RWPE2 (cell line): ENCODE data around the gene BCO2.
A peak's percentile ranks its signal among the peaks of the same experiment; 100 is the strongest.

Source experiments
- ATAC-seq: fragments of 200-7000 bp; cut with Tn5 transposase; 3 replicates; pipeline ENCODE4 v1.9.1; 2021; ENCODE audit warnings: low read depth
- DNase-seq: peaks from one replicate; pipeline ENCODE4 v3.0.0-alpha.2; 2020; ENCODE audit warnings: low spot score
- H3K27ac ChIP-seq: fragments of 450-650 bp; 2 replicates; pipeline ENCODE4 v1.5.1; 2017; ENCODE audit warnings: mild to moderate bottlenecking; ENCODE audit not compliant: poor library complexity, severe bottlenecking
- H3K27me3 ChIP-seq: fragments of 250-450 bp; sonication (Bioruptor Pico); 2 replicates; pipeline ENCODE4 v1.5.1; 2021; ENCODE audit warnings: mild to moderate bottlenecking, moderate library complexity; ENCODE audit not compliant: insufficient read depth, poor library complexity, severe bottlenecking
- H3K36me3 ChIP-seq: fragments of 250-450 bp; sonication (Bioruptor Pico); 2 replicates; pipeline ENCODE4 v1.5.1; 2020; ENCODE audit warnings: low read depth, mild to moderate bottlenecking, moderate library complexity
- H3K4me1 ChIP-seq: fragments of 250-450 bp; sonication (Bioruptor Pico); 2 replicates; pipeline ENCODE4 v1.5.1; 2021; ENCODE audit warnings: mild to moderate bottlenecking, moderate library complexity; ENCODE audit not compliant: insufficient read depth, poor library complexity, severe bottlenecking
- H3K4me3 ChIP-seq: fragments of 250-450 bp; sonication (Bioruptor Pico); 2 replicates; pipeline ENCODE4 v1.5.1; 2021; ENCODE audit warnings: mild to moderate bottlenecking, moderate library complexity; ENCODE audit not compliant: severe bottlenecking
- H3K9me3 ChIP-seq: fragments of 250-450 bp; sonication (Bioruptor Pico); 2 replicates; pipeline ENCODE4 v1.5.1; 2021; ENCODE audit warnings: mild to moderate bottlenecking, moderate library complexity; ENCODE audit not compliant: severe bottlenecking
- TF ChIP-seq, protein P1 (sequence below): fragments of 450-650 bp; IDR thresholded peaks from one replicate; pipeline ENCODE4 v1.5.1; 2017; ENCODE audit warnings: mild to moderate bottlenecking, moderate library complexity; ENCODE audit not compliant: poor library complexity, severe bottlenecking

The BCO2 gene

DNA sequence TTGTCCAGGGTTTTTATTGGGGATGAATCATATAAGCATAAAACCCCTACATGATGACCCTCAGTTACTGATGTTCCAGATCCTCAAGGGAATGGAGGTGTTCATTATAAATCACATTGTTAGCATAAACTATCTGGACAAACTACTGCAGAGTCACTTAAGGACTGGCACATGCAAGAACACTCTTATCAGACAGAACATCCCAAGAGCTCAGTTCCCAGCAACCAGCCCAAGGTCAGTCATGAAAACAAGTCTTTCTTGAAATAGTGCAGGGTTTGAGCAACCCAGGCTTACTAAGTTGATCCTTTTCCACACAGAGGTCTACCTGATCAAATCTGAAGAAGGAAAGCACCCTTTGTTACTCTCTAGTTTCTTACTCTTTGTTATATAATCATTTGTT, 37.4 kb downstream of the BCO2 start:
- Histone ChIP-seq H3K27me3 (no peaks in the 10 kb centered on the region), H3K9me3 (no peaks in the 10 kb centered on the region), H3K4me1 (peaks cover 22% of the 10 kb centered on the region), H3K36me3 (no peaks in the 10 kb centered on the region), H3K4me3 (no peak overlapping the region), H3K27ac (peak overlapping the region; percentile 36)
- TF ChIP-seq, protein P1, sequence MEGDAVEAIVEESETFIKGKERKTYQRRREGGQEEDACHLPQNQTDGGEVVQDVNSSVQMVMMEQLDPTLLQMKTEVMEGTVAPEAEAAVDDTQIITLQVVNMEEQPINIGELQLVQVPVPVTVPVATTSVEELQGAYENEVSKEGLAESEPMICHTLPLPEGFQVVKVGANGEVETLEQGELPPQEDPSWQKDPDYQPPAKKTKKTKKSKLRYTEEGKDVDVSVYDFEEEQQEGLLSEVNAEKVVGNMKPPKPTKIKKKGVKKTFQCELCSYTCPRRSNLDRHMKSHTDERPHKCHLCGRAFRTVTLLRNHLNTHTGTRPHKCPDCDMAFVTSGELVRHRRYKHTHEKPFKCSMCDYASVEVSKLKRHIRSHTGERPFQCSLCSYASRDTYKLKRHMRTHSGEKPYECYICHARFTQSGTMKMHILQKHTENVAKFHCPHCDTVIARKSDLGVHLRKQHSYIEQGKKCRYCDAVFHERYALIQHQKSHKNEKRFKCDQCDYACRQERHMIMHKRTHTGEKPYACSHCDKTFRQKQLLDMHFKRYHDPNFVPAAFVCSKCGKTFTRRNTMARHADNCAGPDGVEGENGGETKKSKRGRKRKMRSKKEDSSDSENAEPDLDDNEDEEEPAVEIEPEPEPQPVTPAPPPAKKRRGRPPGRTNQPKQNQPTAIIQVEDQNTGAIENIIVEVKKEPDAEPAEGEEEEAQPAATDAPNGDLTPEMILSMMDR: no peak
- DNase-seq (no peak), ATAC-seq (no peak; the same call in 2 of the 3 replicates)

DNA sequence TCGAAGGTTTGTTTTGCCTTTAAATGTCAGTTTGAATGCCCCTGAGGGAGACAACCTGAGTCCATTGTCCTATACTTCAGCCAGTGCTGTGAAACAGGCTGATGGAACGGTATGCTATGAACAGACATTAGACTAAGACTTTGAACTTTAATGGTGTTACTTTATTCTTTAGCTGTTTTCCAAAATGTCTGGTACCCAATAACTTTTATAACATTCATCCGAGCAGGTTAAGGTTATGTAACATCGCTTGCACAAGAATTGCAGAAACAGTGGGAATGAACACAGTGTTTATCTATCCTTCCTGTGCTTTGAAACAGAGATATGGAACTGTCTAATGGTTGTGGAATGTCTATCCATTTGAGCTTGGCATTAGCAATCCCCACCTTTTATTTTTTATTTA, 38.4 kb downstream of the BCO2 start:
- ATAC-seq (peak; percentile 54), DNase-seq (no peak)
- Histone ChIP-seq H3K9me3 (no peaks in the 10 kb centered on the region), H3K36me3 (no peaks in the 10 kb centered on the region), H3K4me1 (peaks cover 22% of the 10 kb centered on the region), H3K27me3 (no peaks in the 10 kb centered on the region), H3K27ac (peak overlapping the region; percentile 36), H3K4me3 (no peak overlapping the region)
- TF ChIP-seq, protein P1: no peak

DNA sequence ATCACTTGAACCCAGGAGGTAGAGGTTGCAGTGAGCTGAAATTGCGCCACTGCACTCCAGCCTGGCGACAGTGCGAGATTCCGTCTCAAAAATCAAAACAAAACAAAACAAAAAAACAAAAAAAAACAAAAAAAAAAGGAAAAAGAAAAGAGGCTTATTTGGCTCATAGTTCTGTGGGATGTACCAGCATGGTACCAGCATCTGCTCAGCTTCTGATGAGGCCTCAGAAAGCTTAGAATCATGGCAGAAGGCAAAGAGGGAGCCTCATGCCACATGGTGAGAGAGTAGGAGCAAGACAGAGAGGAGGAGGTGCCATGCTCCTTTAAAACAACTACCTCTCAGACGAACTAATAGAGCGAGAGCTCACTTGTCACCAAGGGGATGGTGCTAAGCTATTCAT, 40.3 kb downstream of the BCO2 start:
- Histone ChIP-seq H3K9me3 (no peaks in the 10 kb centered on the region), H3K4me3 (no peak overlapping the region), H3K36me3 (no peaks in the 10 kb centered on the region), H3K27ac (no peak overlapping the region), H3K4me1 (peaks cover 22% of the 10 kb centered on the region), H3K27me3 (no peaks in the 10 kb centered on the region)
- DNase-seq: no peak
- TF ChIP-seq, protein P1: no peak
- ATAC-seq: no peak

DNA sequence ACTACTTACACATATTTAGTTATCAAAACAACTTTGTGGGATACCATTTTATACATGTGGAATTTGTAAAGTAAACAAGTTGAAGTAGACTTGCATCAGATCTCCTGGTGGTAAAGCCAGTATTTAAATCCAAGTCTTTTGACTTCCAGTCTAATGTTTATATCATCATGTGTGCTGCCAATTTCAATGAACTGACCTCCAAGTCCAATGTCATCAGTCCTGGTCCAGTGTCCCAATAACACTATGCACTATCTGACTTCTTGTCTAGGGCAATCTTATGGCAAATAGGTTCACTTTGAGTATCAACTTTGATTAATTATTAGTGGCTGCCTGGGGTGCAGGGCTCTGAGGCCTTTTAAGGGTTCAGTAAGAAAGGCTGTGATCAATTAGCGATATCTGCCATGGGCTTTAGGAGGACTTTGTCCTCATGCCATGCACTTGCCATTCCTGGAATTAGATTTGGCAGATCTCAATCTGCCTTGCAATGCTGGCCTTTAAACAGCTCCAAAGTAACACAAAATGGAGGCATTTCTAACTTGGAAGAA, 41.3 kb downstream of the BCO2 start:
- Histone ChIP-seq H3K9me3 (no peaks in the 10 kb centered on the region), H3K4me3 (no peak overlapping the region), H3K27me3 (no peaks in the 10 kb centered on the region), H3K27ac (no peak overlapping the region), H3K4me1 (peaks cover 24% of the 10 kb centered on the region), H3K36me3 (no peaks in the 10 kb centered on the region)
- TF ChIP-seq, protein P1: no peak
- DNase-seq (no peak), ATAC-seq (no peak)

DNA sequence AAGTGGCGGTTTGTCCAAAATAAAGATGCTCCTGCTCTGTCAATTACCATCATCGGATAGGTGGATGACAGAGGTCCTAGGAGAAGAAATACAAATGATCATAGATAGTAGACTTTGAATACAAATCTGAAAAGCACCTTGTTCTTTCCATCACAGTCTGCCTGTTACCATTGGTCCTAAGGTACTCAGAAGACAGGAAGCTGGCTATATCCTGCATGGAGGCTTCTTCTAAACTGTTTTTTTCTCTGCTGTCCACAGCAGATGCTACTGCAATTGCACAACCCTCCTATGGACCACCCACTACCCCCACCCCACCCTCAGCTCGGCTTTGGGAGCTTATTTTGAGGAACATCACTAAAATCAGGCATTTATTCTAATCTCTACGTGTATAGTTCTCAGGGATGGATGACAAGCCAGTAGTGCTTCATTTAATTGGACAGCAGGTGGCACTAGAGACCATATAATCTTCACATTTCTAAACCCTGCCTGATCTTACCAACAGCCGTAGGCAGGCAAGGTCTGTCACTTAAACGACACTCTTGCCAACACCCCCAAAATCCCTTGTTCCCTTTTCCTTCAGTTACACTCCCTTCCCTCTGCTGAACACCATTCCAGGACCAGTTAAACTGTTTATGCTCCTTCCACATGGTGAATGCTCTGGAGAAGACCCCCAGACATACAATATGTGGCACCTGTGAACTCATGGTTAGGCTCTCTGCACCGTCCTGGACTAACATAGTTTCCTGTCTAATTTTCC, 44.3 kb downstream of the BCO2 start:
- ATAC-seq: peak; percentile 94
- TF ChIP-seq, protein P1: peak; percentile 86
- H3K27ac ChIP-seq: no peak overlapping the region
- no peak overlapping the region for H3K4me3 ChIP-seq
- H3K36me3 ChIP-seq: no peaks in the 10 kb centered on the region
- no peaks in the 10 kb centered on the region for H3K9me3 ChIP-seq
- no peak for DNase-seq
- H3K4me1 ChIP-seq: peaks cover 5% of the 10 kb centered on the region
- H3K27me3 ChIP-seq: no peaks in the 10 kb centered on the region
